Neural cell (in vitro differentiated cells): Measurements from ENCODE around the gene RALGPS1. TPM values are rescaled to one million over a fixed set of nuclear protein-coding genes. Genes with fewer than 3 reads are reported as not detected.

Experiments used
- H2AFZ ChIP-seq: fragments of 200-600, 300-800 bp; sonication (generic), shearing (Covaris generic); 2 replicates; pipeline ENCODE4 v1.6.0; 2014; ENCODE audit warnings: low read depth, mild to moderate bottlenecking, antibody characterized with exemption, low read length, moderate library complexity
- H3F3A ChIP-seq: fragments of 200-600 bp; shearing (Covaris generic); 2 replicates; pipeline ENCODE4 v1.6.1; 2016; ENCODE audit warnings: mild to moderate bottlenecking, moderate library complexity, mixed read lengths, antibody characterized with exemption, low read length; ENCODE audit not compliant: insufficient read depth, poor library complexity, severe bottlenecking
- H3K27ac ChIP-seq: fragments of 200-600, 300-800 bp; sonication (generic), shearing (Covaris generic); 2 replicates; pipeline ENCODE4 v1.5.1; 2014; ENCODE audit warnings: mild to moderate bottlenecking, low read length, moderate library complexity
- H3K27me3 ChIP-seq: fragments of 300-800, 200-600 bp; sonication (generic), shearing (Covaris generic); 2 replicates; pipeline ENCODE4 v1.6.0; 2014; ENCODE audit warnings: mild to moderate bottlenecking, low read depth, low read length, moderate library complexity; ENCODE audit not compliant: insufficient read depth
- H3K36me3 ChIP-seq: fragments of 300-800, 200-600 bp; sonication (generic), shearing (Covaris generic); 2 replicates; pipeline ENCODE4 v1.5.1; 2014; ENCODE audit warnings: mild to moderate bottlenecking, antibody characterized with exemption, low read length, moderate library complexity; ENCODE audit not compliant: insufficient read depth
- H3K4me2 ChIP-seq: fragments of 300-800, 200-600 bp; sonication (generic), shearing (Covaris generic); 2 replicates; pipeline ENCODE4 v1.6.0; 2014; ENCODE audit warnings: mild to moderate bottlenecking, low read length
- H3K4me3 ChIP-seq: fragments of 300-800, 200-600 bp; sonication (generic), shearing (Covaris generic); 2 replicates; pipeline ENCODE4 v1.5.1; 2014; ENCODE audit warnings: mild to moderate bottlenecking, low read length, moderate library complexity
- H3K79me2 ChIP-seq: fragments of 200-600 bp; shearing (Covaris generic); replicated peaks from 2 replicates; pipeline ENCODE4 v1.6.0; 2014; ENCODE audit warnings: mild to moderate bottlenecking, low read length, moderate library complexity; ENCODE audit not compliant: insufficient read depth
- H3K9ac ChIP-seq: fragments of 300-800, 200-600 bp; sonication (generic), shearing (Covaris generic); 2 replicates; pipeline ENCODE4 v1.6.1; 2016; ENCODE audit warnings: mild to moderate bottlenecking, low read length, mixed read lengths
- H3K9me2 ChIP-seq: fragments of 200-600 bp; shearing (Covaris generic); 2 replicates; pipeline ENCODE4 v1.6.1; 2016; ENCODE audit warnings: mild to moderate bottlenecking, low read length, mixed read lengths; ENCODE audit not compliant: insufficient read depth
- H3K9me3 ChIP-seq: fragments of 200-600, 300-800 bp; sonication (generic), shearing (Covaris generic); 2 replicates; pipeline ENCODE4 v1.6.1; 2016; ENCODE audit warnings: mild to moderate bottlenecking, mixed run types, low read length, moderate library complexity, mixed read lengths
- H4K20me1 ChIP-seq: fragments of 200-600 bp; shearing (Covaris generic); 2 replicates; pipeline ENCODE4 v1.6.1; 2016; ENCODE audit warnings: mild to moderate bottlenecking, mixed run types; ENCODE audit not compliant: insufficient read depth
- CTCF ChIP-seq: fragments of 450-650 bp; IDR thresholded peaks from 2 replicates; pipeline ENCODE4 v1.5.1; 2014; ENCODE audit warnings: antibody characterized with exemption, mild to moderate bottlenecking, moderate library complexity; ENCODE audit not compliant: poor library complexity, severe bottlenecking
- EP300 ChIP-seq: fragments of 450-650 bp; conservative IDR thresholded peaks from 2 replicates; pipeline ENCODE4 v1.6.1; 2014; ENCODE audit warnings: antibody characterized with exemption, mild to moderate bottlenecking, moderate library complexity; ENCODE audit not compliant: poor library complexity, severe bottlenecking
- EZH2 ChIP-seq: fragments of 200-600, 300-800 bp; shearing (Covaris generic), sonication (generic); IDR thresholded peaks from 2 replicates; pipeline ENCODE4 v1.6.1; 2014; ENCODE audit warnings: antibody characterized with exemption, low read length, borderline replicate concordance, mild to moderate bottlenecking; ENCODE audit not compliant: insufficient read depth, poor library complexity, severe bottlenecking
- MXI1 ChIP-seq: fragments of 450-650 bp; conservative IDR thresholded peaks from 2 replicates; pipeline ENCODE4 v1.6.1; 2014; ENCODE audit warnings: antibody characterized with exemption, mild to moderate bottlenecking; ENCODE audit not compliant: poor library complexity, severe bottlenecking
- POLR2AphosphoS5 ChIP-seq: IDR thresholded peaks from 2 replicates; pipeline ENCODE4 v1.6.1; 2012
- RAD21 ChIP-seq: fragments of 450-650 bp; conservative IDR thresholded peaks from 2 replicates; pipeline ENCODE4 v1.6.1; 2014; ENCODE audit warnings: antibody characterized with exemption, mild to moderate bottlenecking, moderate library complexity
- REST ChIP-seq: IDR thresholded peaks from 2 replicates; pipeline ENCODE4 v1.6.1; 2012; ENCODE audit warnings: borderline replicate concordance
- SMC3 ChIP-seq: fragments of 450-650 bp; conservative IDR thresholded peaks from 2 replicates; pipeline ENCODE4 v1.6.1; 2014; ENCODE audit warnings: antibody characterized with exemption, mild to moderate bottlenecking, moderate library complexity; ENCODE audit not compliant: poor library complexity
- TAF1 ChIP-seq: IDR thresholded peaks from 2 replicates; pipeline ENCODE4 v1.6.1; 2012; ENCODE audit warnings: low read depth
- polyA plus RNA-seq: library from polyadenylated mRNA; depleted of rRNA; stranded (reverse); fragments of >200 nt; gene quantifications from 2 replicates; pipeline ENCODE4 v1.2.3, GENCODE V29; 2014

Gene RALGPS1
- polyA plus RNA-seq, 1 donor from 2014 or later, result 37.1 TPM

GRCh38 chr9:127241354-127241753, 326.8 kb downstream of the RALGPS1 start:
- Histone ChIP-seq H3F3A (no peaks in the 10 kb centered on the region), H3K27me3 (no peaks in the 10 kb centered on the region), H3K4me2 (no peak overlapping the region), H3K79me2 (no peaks in the 10 kb centered on the region), H4K20me1 (no peaks in the 10 kb centered on the region), H3K9me3 (no peaks in the 10 kb centered on the region), H3K9ac (no peak overlapping the region), H3K27ac (no peak overlapping the region), H3K4me3 (no peak overlapping the region), H3K36me3 (no peaks in the 10 kb centered on the region), H2AFZ (no peak overlapping the region), H3K9me2 (no peaks in the 10 kb centered on the region)
- TF ChIP-seq RAD21, result no peak
- no peak for TF ChIP-seq EP300
- TF ChIP-seq MXI1, result no peak
- no peak for TF ChIP-seq TAF1
- TF ChIP-seq EZH2, result no peak
- no peak for TF ChIP-seq SMC3
- no peak for TF ChIP-seq REST
- TF ChIP-seq CTCF, result no peak
- TF ChIP-seq POLR2AphosphoS5, result no peak

GRCh38 chr9:127244609-127245601, 330.3 kb downstream of the RALGPS1 start:
- H3F3A ChIP-seq, result no peaks in the 10 kb centered on the region
- TF ChIP-seq EP300 (no peak), TAF1 (no peak), POLR2AphosphoS5 (no peak), CTCF (no peak), RAD21 (peak; percentile 38), EZH2 (no peak), REST (no peak), MXI1 (peak; percentile 88), SMC3 (peak; percentile 43)
- H2AFZ ChIP-seq, result peak overlapping the region; percentile 19
- peak overlapping the region; percentile 75 for H3K4me3 ChIP-seq
- H3K79me2 ChIP-seq, result no peaks in the 10 kb centered on the region
- no peaks in the 10 kb centered on the region for H3K36me3 ChIP-seq
- H4K20me1 ChIP-seq, result no peaks in the 10 kb centered on the region
- no peaks in the 10 kb centered on the region for H3K9me3 ChIP-seq
- no peaks in the 10 kb centered on the region for H3K9me2 ChIP-seq
- no peak overlapping the region for H3K27ac ChIP-seq
- H3K27me3 ChIP-seq, result no peaks in the 10 kb centered on the region
- H3K9ac ChIP-seq, result peak overlapping the region; percentile 54
- peak overlapping the region; percentile 72 for H3K4me2 ChIP-seq
